Neural cell (in vitro differentiated cells): ENCODE results near the gene PCSK4. TPM values are rescaled to one million over a fixed set of nuclear protein-coding genes. Genes with fewer than 3 reads are reported as not detected.

Source experiments
- H2AFZ ChIP-seq: fragments of 200-600, 300-800 bp; sonication (generic), shearing (Covaris generic); 2 replicates; pipeline ENCODE4 v1.6.0; 2014; ENCODE audit warnings: low read depth, mild to moderate bottlenecking, antibody characterized with exemption, low read length, moderate library complexity
- H3F3A ChIP-seq: fragments of 200-600 bp; shearing (Covaris generic); 2 replicates; pipeline ENCODE4 v1.6.1; 2016; ENCODE audit warnings: mild to moderate bottlenecking, moderate library complexity, mixed read lengths, antibody characterized with exemption, low read length; ENCODE audit not compliant: insufficient read depth, poor library complexity, severe bottlenecking
- H3K27ac ChIP-seq: fragments of 200-600, 300-800 bp; sonication (generic), shearing (Covaris generic); 2 replicates; pipeline ENCODE4 v1.5.1; 2014; ENCODE audit warnings: mild to moderate bottlenecking, low read length, moderate library complexity
- H3K27me3 ChIP-seq: fragments of 300-800, 200-600 bp; sonication (generic), shearing (Covaris generic); 2 replicates; pipeline ENCODE4 v1.6.0; 2014; ENCODE audit warnings: mild to moderate bottlenecking, low read depth, low read length, moderate library complexity; ENCODE audit not compliant: insufficient read depth
- H3K36me3 ChIP-seq: fragments of 300-800, 200-600 bp; sonication (generic), shearing (Covaris generic); 2 replicates; pipeline ENCODE4 v1.5.1; 2014; ENCODE audit warnings: mild to moderate bottlenecking, antibody characterized with exemption, low read length, moderate library complexity; ENCODE audit not compliant: insufficient read depth
- H3K4me2 ChIP-seq: fragments of 300-800, 200-600 bp; sonication (generic), shearing (Covaris generic); 2 replicates; pipeline ENCODE4 v1.6.0; 2014; ENCODE audit warnings: mild to moderate bottlenecking, low read length
- H3K4me3 ChIP-seq: fragments of 300-800, 200-600 bp; sonication (generic), shearing (Covaris generic); 2 replicates; pipeline ENCODE4 v1.5.1; 2014; ENCODE audit warnings: mild to moderate bottlenecking, low read length, moderate library complexity
- H3K79me2 ChIP-seq: fragments of 200-600 bp; shearing (Covaris generic); replicated peaks from 2 replicates; pipeline ENCODE4 v1.6.0; 2014; ENCODE audit warnings: mild to moderate bottlenecking, low read length, moderate library complexity; ENCODE audit not compliant: insufficient read depth
- H3K9ac ChIP-seq: fragments of 300-800, 200-600 bp; sonication (generic), shearing (Covaris generic); 2 replicates; pipeline ENCODE4 v1.6.1; 2016; ENCODE audit warnings: mild to moderate bottlenecking, low read length, mixed read lengths
- H3K9me2 ChIP-seq: fragments of 200-600 bp; shearing (Covaris generic); 2 replicates; pipeline ENCODE4 v1.6.1; 2016; ENCODE audit warnings: mild to moderate bottlenecking, low read length, mixed read lengths; ENCODE audit not compliant: insufficient read depth
- H3K9me3 ChIP-seq: fragments of 200-600, 300-800 bp; sonication (generic), shearing (Covaris generic); 2 replicates; pipeline ENCODE4 v1.6.1; 2016; ENCODE audit warnings: mild to moderate bottlenecking, mixed run types, low read length, moderate library complexity, mixed read lengths
- H4K20me1 ChIP-seq: fragments of 200-600 bp; shearing (Covaris generic); 2 replicates; pipeline ENCODE4 v1.6.1; 2016; ENCODE audit warnings: mild to moderate bottlenecking, mixed run types; ENCODE audit not compliant: insufficient read depth
- CTCF ChIP-seq: fragments of 450-650 bp; IDR thresholded peaks from 2 replicates; pipeline ENCODE4 v1.5.1; 2014; ENCODE audit warnings: antibody characterized with exemption, mild to moderate bottlenecking, moderate library complexity; ENCODE audit not compliant: poor library complexity, severe bottlenecking
- EP300 ChIP-seq: fragments of 450-650 bp; conservative IDR thresholded peaks from 2 replicates; pipeline ENCODE4 v1.6.1; 2014; ENCODE audit warnings: antibody characterized with exemption, mild to moderate bottlenecking, moderate library complexity; ENCODE audit not compliant: poor library complexity, severe bottlenecking
- EZH2 ChIP-seq: fragments of 200-600, 300-800 bp; shearing (Covaris generic), sonication (generic); IDR thresholded peaks from 2 replicates; pipeline ENCODE4 v1.6.1; 2014; ENCODE audit warnings: antibody characterized with exemption, low read length, borderline replicate concordance, mild to moderate bottlenecking; ENCODE audit not compliant: insufficient read depth, poor library complexity, severe bottlenecking
- MXI1 ChIP-seq: fragments of 450-650 bp; conservative IDR thresholded peaks from 2 replicates; pipeline ENCODE4 v1.6.1; 2014; ENCODE audit warnings: antibody characterized with exemption, mild to moderate bottlenecking; ENCODE audit not compliant: poor library complexity, severe bottlenecking
- POLR2AphosphoS5 ChIP-seq: IDR thresholded peaks from 2 replicates; pipeline ENCODE4 v1.6.1; 2012
- RAD21 ChIP-seq: fragments of 450-650 bp; conservative IDR thresholded peaks from 2 replicates; pipeline ENCODE4 v1.6.1; 2014; ENCODE audit warnings: antibody characterized with exemption, mild to moderate bottlenecking, moderate library complexity
- SMC3 ChIP-seq: fragments of 450-650 bp; conservative IDR thresholded peaks from 2 replicates; pipeline ENCODE4 v1.6.1; 2014; ENCODE audit warnings: antibody characterized with exemption, mild to moderate bottlenecking, moderate library complexity; ENCODE audit not compliant: poor library complexity
- TAF1 ChIP-seq: IDR thresholded peaks from 2 replicates; pipeline ENCODE4 v1.6.1; 2012; ENCODE audit warnings: low read depth
- polyA plus RNA-seq: library from polyadenylated mRNA; depleted of rRNA; stranded (reverse); fragments of >200 nt; gene quantifications from 2 replicates; pipeline ENCODE4 v1.2.3, GENCODE V29; 2014
- TF ChIP-seq, protein P1 (sequence below): IDR thresholded peaks from 2 replicates; pipeline ENCODE4 v1.6.1; 2012; ENCODE audit warnings: borderline replicate concordance

Gene PCSK4
- polyA plus RNA-seq, 1 donor from 2014 or later: 11.8 TPM

GRCh38 chr19:1473085-1473851 is 16.9 kb downstream of the PCSK4 start:
- no peak overlapping the region for H3K4me2 ChIP-seq

GRCh38 chr19:1472231-1473084 is 17.7 kb downstream of the PCSK4 start:
- Histone ChIP-seq H4K20me1 (peaks cover 51% of the 10 kb centered on the region), H3K27me3 (no peaks in the 10 kb centered on the region)

More at GRCh38 chr19:1473085-1473851, 16.9 kb downstream of the PCSK4 start:
- H2AFZ ChIP-seq: no peak overlapping the region
- TF ChIP-seq POLR2AphosphoS5 (peak; percentile 56), EZH2 (no peak)
- H3K9me3 ChIP-seq: no peaks in the 10 kb centered on the region
- H3K27ac ChIP-seq: no peak overlapping the region
- no peaks in the 10 kb centered on the region for H3F3A ChIP-seq
- no peaks in the 10 kb centered on the region for H3K36me3 ChIP-seq
- H3K4me3 ChIP-seq: no peak overlapping the region
- H3K9ac ChIP-seq: no peak overlapping the region
- no peaks in the 10 kb centered on the region for H3K27me3 ChIP-seq
- H3K9me2 ChIP-seq: no peaks in the 10 kb centered on the region
- H4K20me1 ChIP-seq: peaks cover 43% of the 10 kb centered on the region
- H3K79me2 ChIP-seq: peaks cover 5% of the 10 kb centered on the region

GRCh38 chr19:1471515-1472160 is 18.5 kb downstream of the PCSK4 start:
- H3K79me2 ChIP-seq: peaks cover 5% of the 10 kb centered on the region
- no peak overlapping the region for H3K4me2 ChIP-seq
- H3K27me3 ChIP-seq: no peaks in the 10 kb centered on the region
- no peaks in the 10 kb centered on the region for H3F3A ChIP-seq
- H3K9ac ChIP-seq: peak overlapping the region; percentile 50
- TF ChIP-seq EP300 (no peak), POLR2AphosphoS5 (no peak), MXI1 (no peak), SMC3 (no peak), RAD21 (no peak), TAF1 (no peak), CTCF (peak; percentile 36)
- TF ChIP-seq, protein P1, sequence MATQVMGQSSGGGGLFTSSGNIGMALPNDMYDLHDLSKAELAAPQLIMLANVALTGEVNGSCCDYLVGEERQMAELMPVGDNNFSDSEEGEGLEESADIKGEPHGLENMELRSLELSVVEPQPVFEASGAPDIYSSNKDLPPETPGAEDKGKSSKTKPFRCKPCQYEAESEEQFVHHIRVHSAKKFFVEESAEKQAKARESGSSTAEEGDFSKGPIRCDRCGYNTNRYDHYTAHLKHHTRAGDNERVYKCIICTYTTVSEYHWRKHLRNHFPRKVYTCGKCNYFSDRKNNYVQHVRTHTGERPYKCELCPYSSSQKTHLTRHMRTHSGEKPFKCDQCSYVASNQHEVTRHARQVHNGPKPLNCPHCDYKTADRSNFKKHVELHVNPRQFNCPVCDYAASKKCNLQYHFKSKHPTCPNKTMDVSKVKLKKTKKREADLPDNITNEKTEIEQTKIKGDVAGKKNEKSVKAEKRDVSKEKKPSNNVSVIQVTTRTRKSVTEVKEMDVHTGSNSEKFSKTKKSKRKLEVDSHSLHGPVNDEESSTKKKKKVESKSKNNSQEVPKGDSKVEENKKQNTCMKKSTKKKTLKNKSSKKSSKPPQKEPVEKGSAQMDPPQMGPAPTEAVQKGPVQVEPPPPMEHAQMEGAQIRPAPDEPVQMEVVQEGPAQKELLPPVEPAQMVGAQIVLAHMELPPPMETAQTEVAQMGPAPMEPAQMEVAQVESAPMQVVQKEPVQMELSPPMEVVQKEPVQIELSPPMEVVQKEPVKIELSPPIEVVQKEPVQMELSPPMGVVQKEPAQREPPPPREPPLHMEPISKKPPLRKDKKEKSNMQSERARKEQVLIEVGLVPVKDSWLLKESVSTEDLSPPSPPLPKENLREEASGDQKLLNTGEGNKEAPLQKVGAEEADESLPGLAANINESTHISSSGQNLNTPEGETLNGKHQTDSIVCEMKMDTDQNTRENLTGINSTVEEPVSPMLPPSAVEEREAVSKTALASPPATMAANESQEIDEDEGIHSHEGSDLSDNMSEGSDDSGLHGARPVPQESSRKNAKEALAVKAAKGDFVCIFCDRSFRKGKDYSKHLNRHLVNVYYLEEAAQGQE: no peak
- H3K9me2 ChIP-seq: no peaks in the 10 kb centered on the region
- no peaks in the 10 kb centered on the region for H3K9me3 ChIP-seq
- H4K20me1 ChIP-seq: peaks cover 54% of the 10 kb centered on the region
- H2AFZ ChIP-seq: no peak overlapping the region
- H3K27ac ChIP-seq: no peak overlapping the region
- no peaks in the 10 kb centered on the region for H3K36me3 ChIP-seq
- no peak overlapping the region for H3K4me3 ChIP-seq

More at GRCh38 chr19:1472231-1473084, 17.7 kb downstream of the PCSK4 start:
- Histone ChIP-seq H3K4me2 (no peak overlapping the region), H3K27ac (no peak overlapping the region), H3K9ac (no peak overlapping the region), H2AFZ (no peak overlapping the region), H3F3A (no peaks in the 10 kb centered on the region), H3K79me2 (peaks cover 5% of the 10 kb centered on the region), H3K4me3 (no peak overlapping the region), H3K36me3 (no peaks in the 10 kb centered on the region), H3K9me2 (no peaks in the 10 kb centered on the region), H3K9me3 (no peaks in the 10 kb centered on the region)
- TF ChIP-seq TAF1 (no peak), POLR2AphosphoS5 (peak; percentile 7)
